HEK293 (cell line): Measurements from ENCODE around the gene AGT.

Experiments used
- CTCF ChIA-PET: fragments of 350-600 bp; formaldehyde crosslinking; extraction: SDS; loops from one replicate; lab custom pipeline; 2021; ENCODE audit warnings: antibody characterized with exemption; lab: Yijun Ruan, JAX
- POLR2A ChIA-PET: fragments of 300-600 bp; formaldehyde crosslinking; extraction: SDS; loops from one replicate; lab custom pipeline; 2020; ENCODE audit warnings: antibody characterized with exemption, inconsistent platforms; lab: Yijun Ruan, JAX
- H3K27ac ChIP-seq: fragments of 200-500 bp; sonication (Bioruptor generic); 2 replicates; pipeline ENCODE4 v1.5.1; 2014; ENCODE audit warnings: low read depth, low read length, control low read depth, inconsistent platforms; ENCODE audit errors: extremely low read depth
- H3K36me3 ChIP-seq, 2 experiments: fragments of 200-500 bp in 1 of 2; sonication (Bioruptor generic) in 1 of 2; 1 replicate in 1 of 2; 2 replicates in 1 of 2; pipeline ENCODE4 v1.5.1; 2014 to 2017; ENCODE audit warnings: inconsistent platforms in 2 of 2, low read length in 2 of 2; ENCODE audit not compliant: control insufficient read depth in 2 of 2, insufficient read depth in 1 of 2
- H3K4me1 ChIP-seq: fragments of 200-500 bp; sonication (Bioruptor generic); 2 replicates; pipeline ENCODE4 v1.5.1; 2014; ENCODE audit warnings: mild to moderate bottlenecking, low read length, inconsistent platforms; ENCODE audit not compliant: control insufficient read depth, insufficient read depth
- H3K4me3 ChIP-seq: 2 replicates; pipeline ENCODE4 v1.5.1; 2011; ENCODE audit warnings: low read depth, mild to moderate bottlenecking, control low read depth, low read length, moderate library complexity
- H3K9me3 ChIP-seq: fragments of 200-500 bp; sonication (Bioruptor generic); 2 replicates; pipeline ENCODE4 v1.5.1; 2014; ENCODE audit warnings: low read depth, low read length, inconsistent platforms; ENCODE audit not compliant: control insufficient read depth, insufficient read depth
- GLI2 ChIP-seq: fragments of 450-650 bp; formaldehyde crosslinking; IDR thresholded peaks from 2 replicates; pipeline ENCODE4; 2017; ENCODE audit warnings: missing biosample characterization, missing genetic modification characterization, low read depth, borderline replicate concordance
- HOXA7 ChIP-seq: sonication (generic); formaldehyde crosslinking; IDR thresholded peaks from 2 replicates; pipeline ENCODE4 v1.8.1; 2022; ENCODE audit warnings: missing genetic modification reagents, borderline replicate concordance
- MYNN ChIP-seq: fragments of 450-650 bp; formaldehyde crosslinking; IDR thresholded peaks from 2 replicates; pipeline ENCODE4 v1.5.1; 2016; ENCODE audit warnings: missing biosample characterization, missing genetic modification characterization, borderline replicate concordance
- ZBTB48 ChIP-seq: fragments of 450-650 bp; formaldehyde crosslinking; IDR thresholded peaks from 2 replicates; pipeline ENCODE4 v1.5.1; 2016; ENCODE audit warnings: missing biosample characterization, missing genetic modification characterization
- ZEB2 ChIP-seq: fragments of 450-650 bp; formaldehyde crosslinking; IDR thresholded peaks from 2 replicates; pipeline ENCODE4 v1.5.1; 2016; ENCODE audit warnings: missing biosample characterization, missing genetic modification characterization
- ZFP3 ChIP-seq: fragments of 450-650 bp; formaldehyde crosslinking; IDR thresholded peaks from 2 replicates; pipeline ENCODE4 v1.5.1; 2016; ENCODE audit warnings: low read depth, missing biosample characterization, missing genetic modification characterization
- ZNF121 ChIP-seq: fragments of 450-650 bp; formaldehyde crosslinking; IDR thresholded peaks from 2 replicates; pipeline ENCODE4 v1.5.1; 2016; ENCODE audit warnings: missing biosample characterization, missing genetic modification characterization
- ZNF140 ChIP-seq: fragments of 450-650 bp; formaldehyde crosslinking; IDR thresholded peaks from 2 replicates; pipeline ENCODE4 v1.5.1; 2016; ENCODE audit warnings: missing biosample characterization, missing genetic modification characterization
- ZNF174 ChIP-seq: fragments of 450-650 bp; formaldehyde crosslinking; IDR thresholded peaks from 2 replicates; pipeline ENCODE4 v1.5.0; 2017; ENCODE audit warnings: missing biosample characterization, mild to moderate bottlenecking, missing genetic modification characterization
- ZNF19 ChIP-seq: fragments of 450-650 bp; formaldehyde crosslinking; IDR thresholded peaks from 2 replicates; pipeline ENCODE4; 2016; ENCODE audit warnings: missing biosample characterization, missing genetic modification characterization, low read depth
- ZNF221 ChIP-seq: fragments of 450-650 bp; formaldehyde crosslinking; IDR thresholded peaks from 2 replicates; pipeline ENCODE4 v1.5.1; 2017; ENCODE audit warnings: missing biosample characterization, missing genetic modification characterization, borderline replicate concordance
- ZNF223 ChIP-seq: fragments of 450-650 bp; formaldehyde crosslinking; IDR thresholded peaks from 2 replicates; pipeline ENCODE4 v1.5.1; 2016; ENCODE audit warnings: missing biosample characterization, missing genetic modification characterization
- ZNF248 ChIP-seq: fragments of 450-650 bp; formaldehyde crosslinking; IDR thresholded peaks from 2 replicates; pipeline ENCODE4 v1.5.1; 2017; ENCODE audit warnings: missing biosample characterization, missing genetic modification characterization
- ZNF324 ChIP-seq: fragments of 450-650 bp; formaldehyde crosslinking; IDR thresholded peaks from 2 replicates; pipeline ENCODE4 v1.5.1; 2016; ENCODE audit warnings: missing biosample characterization, missing genetic modification characterization
- ZNF354C ChIP-seq: fragments of 450-650 bp; formaldehyde crosslinking; IDR thresholded peaks from 2 replicates; pipeline ENCODE4 v1.5.1; 2016; ENCODE audit warnings: missing biosample characterization, missing genetic modification characterization, low read depth, borderline replicate concordance
- ZNF391 ChIP-seq: fragments of 450-650 bp; formaldehyde crosslinking; IDR thresholded peaks from 2 replicates; pipeline ENCODE4 v1.5.1; 2016; ENCODE audit warnings: low read depth, missing biosample characterization, missing genetic modification characterization, borderline replicate concordance
- ZNF416 ChIP-seq: fragments of 450-650 bp; formaldehyde crosslinking; IDR thresholded peaks from 2 replicates; pipeline ENCODE4 v1.5.1; 2016; ENCODE audit warnings: missing biosample characterization, missing genetic modification characterization
- ZNF423 ChIP-seq: fragments of 450-650 bp; formaldehyde crosslinking; IDR thresholded peaks from 2 replicates; pipeline ENCODE4 v1.5.1; 2016; ENCODE audit warnings: missing biosample characterization, missing genetic modification characterization
- ZNF433 ChIP-seq: fragments of 450-650 bp; formaldehyde crosslinking; IDR thresholded peaks from 2 replicates; pipeline ENCODE4 v1.5.1; 2016; ENCODE audit warnings: missing biosample characterization, missing genetic modification characterization, low read depth
- ZNF501 ChIP-seq: fragments of 450-650 bp; formaldehyde crosslinking; IDR thresholded peaks from 2 replicates; pipeline ENCODE4 v1.5.1; 2016; ENCODE audit warnings: missing biosample characterization, missing genetic modification characterization
- ZNF521 ChIP-seq: fragments of 450-650 bp; formaldehyde crosslinking; IDR thresholded peaks from 2 replicates; pipeline ENCODE4 v1.5.1; 2017; ENCODE audit warnings: missing biosample characterization, mild to moderate bottlenecking, missing genetic modification characterization
- ZNF549 ChIP-seq: fragments of 450-650 bp; IDR thresholded peaks from 2 replicates; pipeline ENCODE4 v1.5.1; 2018; ENCODE audit warnings: missing biosample characterization, missing genetic modification characterization, mild to moderate bottlenecking, inconsistent platforms, moderate library complexity
- ZNF610 ChIP-seq: fragments of 450-650 bp; formaldehyde crosslinking; IDR thresholded peaks from 2 replicates; pipeline ENCODE4 v1.5.1; 2016; ENCODE audit warnings: missing biosample characterization, missing genetic modification characterization, borderline replicate concordance
- ZNF629 ChIP-seq: fragments of 450-650 bp; formaldehyde crosslinking; IDR thresholded peaks from 2 replicates; pipeline ENCODE4 v1.5.1; 2017; ENCODE audit warnings: missing biosample characterization, missing genetic modification characterization
- ZNF677 ChIP-seq: fragments of 450-650 bp; IDR thresholded peaks from 2 replicates; pipeline ENCODE4 v1.5.0; 2018; ENCODE audit warnings: missing biosample characterization, mild to moderate bottlenecking, missing genetic modification characterization, moderate library complexity
- ZNF707 ChIP-seq: fragments of 450-650 bp; formaldehyde crosslinking; IDR thresholded peaks from 2 replicates; pipeline ENCODE4 v1.5.1; 2016; ENCODE audit warnings: missing biosample characterization, missing genetic modification characterization
- ZNF837 ChIP-seq: fragments of 450-650 bp; formaldehyde crosslinking; IDR thresholded peaks from 2 replicates; pipeline ENCODE4 v1.5.1; 2016; ENCODE audit warnings: missing biosample characterization, missing genetic modification characterization
- TF ChIP-seq, protein P1 (sequence below): fragments of 450-650 bp; formaldehyde crosslinking; IDR thresholded peaks from 2 replicates; pipeline ENCODE4 v1.5.1; 2016; ENCODE audit warnings: missing biosample characterization, missing genetic modification characterization
- TF ChIP-seq, protein P2 (sequence below): fragments of 450-650 bp; formaldehyde crosslinking; IDR thresholded peaks from 2 replicates; pipeline ENCODE4 v1.5.1; 2016; ENCODE audit warnings: missing biosample characterization, missing genetic modification characterization
- TF ChIP-seq, protein P3 (sequence below): fragments of 450-650 bp; formaldehyde crosslinking; IDR thresholded peaks from 2 replicates; pipeline ENCODE4 v1.5.1; 2016; ENCODE audit warnings: missing biosample characterization, missing genetic modification characterization
- TF ChIP-seq, protein P4 (sequence below): fragments of 450-650 bp; formaldehyde crosslinking; IDR thresholded peaks from 2 replicates; pipeline ENCODE4 v1.5.1; 2016; ENCODE audit warnings: missing biosample characterization, missing genetic modification characterization, borderline replicate concordance
- TF ChIP-seq, protein P5 (sequence below): sonication (generic); formaldehyde crosslinking; IDR thresholded peaks from 2 replicates; pipeline ENCODE4 v1.8.1; 2022; ENCODE audit warnings: mild to moderate bottlenecking, moderate library complexity, missing genetic modification reagents

The AGT gene

DNA sequence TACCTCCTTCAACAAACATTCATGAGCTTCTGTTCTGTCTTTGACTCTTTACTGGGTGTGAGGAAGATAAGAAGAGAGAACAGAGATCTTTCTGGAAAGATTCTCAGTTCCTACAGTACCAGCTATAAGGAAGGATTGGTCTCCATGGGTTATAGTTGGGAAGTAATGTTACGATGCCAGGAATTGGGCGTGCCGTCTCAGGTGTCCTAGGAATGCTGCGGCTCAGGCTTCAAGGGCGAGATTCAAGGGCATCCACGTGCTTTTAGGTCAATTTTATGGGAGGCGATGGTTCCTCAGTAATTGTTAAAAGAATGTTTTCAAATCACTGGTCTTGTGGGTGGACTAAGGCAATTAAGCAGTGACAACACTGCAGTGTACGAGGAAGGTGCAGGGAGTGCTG lies 44.4 kb downstream of the AGT start:
- Histone ChIP-seq H3K4me1 (no peaks in the 10 kb centered on the region), H3K9me3 (no peaks in the 10 kb centered on the region)
- POLR2A ChIA-PET: no interaction called here
- TF ChIP-seq, protein P1, sequence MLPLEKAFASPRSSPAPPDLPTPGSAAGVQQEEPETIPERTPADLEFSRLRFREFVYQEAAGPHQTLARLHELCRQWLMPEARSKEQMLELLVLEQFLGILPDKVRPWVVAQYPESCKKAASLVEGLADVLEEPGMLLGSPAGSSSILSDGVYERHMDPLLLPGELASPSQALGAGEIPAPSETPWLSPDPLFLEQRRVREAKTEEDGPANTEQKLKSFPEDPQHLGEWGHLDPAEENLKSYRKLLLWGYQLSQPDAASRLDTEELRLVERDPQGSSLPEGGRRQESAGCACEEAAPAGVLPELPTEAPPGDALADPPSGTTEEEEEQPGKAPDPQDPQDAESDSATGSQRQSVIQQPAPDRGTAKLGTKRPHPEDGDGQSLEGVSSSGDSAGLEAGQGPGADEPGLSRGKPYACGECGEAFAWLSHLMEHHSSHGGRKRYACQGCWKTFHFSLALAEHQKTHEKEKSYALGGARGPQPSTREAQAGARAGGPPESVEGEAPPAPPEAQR: no peak
- TF ChIP-seq MYNN (tag by site-specific recombination): no peak
- TF ChIP-seq, protein P2, sequence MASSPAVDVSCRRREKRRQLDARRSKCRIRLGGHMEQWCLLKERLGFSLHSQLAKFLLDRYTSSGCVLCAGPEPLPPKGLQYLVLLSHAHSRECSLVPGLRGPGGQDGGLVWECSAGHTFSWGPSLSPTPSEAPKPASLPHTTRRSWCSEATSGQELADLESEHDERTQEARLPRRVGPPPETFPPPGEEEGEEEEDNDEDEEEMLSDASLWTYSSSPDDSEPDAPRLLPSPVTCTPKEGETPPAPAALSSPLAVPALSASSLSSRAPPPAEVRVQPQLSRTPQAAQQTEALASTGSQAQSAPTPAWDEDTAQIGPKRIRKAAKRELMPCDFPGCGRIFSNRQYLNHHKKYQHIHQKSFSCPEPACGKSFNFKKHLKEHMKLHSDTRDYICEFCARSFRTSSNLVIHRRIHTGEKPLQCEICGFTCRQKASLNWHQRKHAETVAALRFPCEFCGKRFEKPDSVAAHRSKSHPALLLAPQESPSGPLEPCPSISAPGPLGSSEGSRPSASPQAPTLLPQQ (tag by site-specific recombination): no peak
- TF ChIP-seq ZNF677: no peak
- no peak for TF ChIP-seq ZNF221 (tag by site-specific recombination)
- no peak for TF ChIP-seq ZNF549 (tag by site-specific recombination)
- TF ChIP-seq ZNF354C (tag by site-specific recombination): no peak
- TF ChIP-seq ZNF521 (tag by site-specific recombination): no peak
- TF ChIP-seq ZNF391 (tag by site-specific recombination): no peak
- TF ChIP-seq ZNF501 (tag by site-specific recombination): no peak
- TF ChIP-seq ZEB2: no peak
- TF ChIP-seq ZNF19 (tag by site-specific recombination): no peak
- TF ChIP-seq ZNF707 (tag by site-specific recombination): no peak
- TF ChIP-seq ZNF416 (tag by site-specific recombination): no peak
- TF ChIP-seq ZNF423 (tag by site-specific recombination): no peak
- TF ChIP-seq, protein P3, sequence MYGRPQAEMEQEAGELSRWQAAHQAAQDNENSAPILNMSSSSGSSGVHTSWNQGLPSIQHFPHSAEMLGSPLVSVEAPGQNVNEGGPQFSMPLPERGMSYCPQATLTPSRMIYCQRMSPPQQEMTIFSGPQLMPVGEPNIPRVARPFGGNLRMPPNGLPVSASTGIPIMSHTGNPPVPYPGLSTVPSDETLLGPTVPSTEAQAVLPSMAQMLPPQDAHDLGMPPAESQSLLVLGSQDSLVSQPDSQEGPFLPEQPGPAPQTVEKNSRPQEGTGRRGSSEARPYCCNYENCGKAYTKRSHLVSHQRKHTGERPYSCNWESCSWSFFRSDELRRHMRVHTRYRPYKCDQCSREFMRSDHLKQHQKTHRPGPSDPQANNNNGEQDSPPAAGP (tag by site-specific recombination): no peak
- TF ChIP-seq ZNF433: no peak
- TF ChIP-seq ZNF140 (tag by site-specific recombination): no peak
- TF ChIP-seq, all 188 proteins: peak for 0
- Histone ChIP-seq H3K4me3 (no peak overlapping the region), H3K36me3 (peaks cover 53 to 91% of the 10 kb centered on the region in 2 experiments), H3K27ac (no peak overlapping the region)
- CTCF ChIA-PET: interaction anchor here (0.7 to 1.0 kb wide), 2 partner anchors 53 to 66 kb away, joined by 3 read pairs; no protein-coding TSS in a partner anchor

DNA sequence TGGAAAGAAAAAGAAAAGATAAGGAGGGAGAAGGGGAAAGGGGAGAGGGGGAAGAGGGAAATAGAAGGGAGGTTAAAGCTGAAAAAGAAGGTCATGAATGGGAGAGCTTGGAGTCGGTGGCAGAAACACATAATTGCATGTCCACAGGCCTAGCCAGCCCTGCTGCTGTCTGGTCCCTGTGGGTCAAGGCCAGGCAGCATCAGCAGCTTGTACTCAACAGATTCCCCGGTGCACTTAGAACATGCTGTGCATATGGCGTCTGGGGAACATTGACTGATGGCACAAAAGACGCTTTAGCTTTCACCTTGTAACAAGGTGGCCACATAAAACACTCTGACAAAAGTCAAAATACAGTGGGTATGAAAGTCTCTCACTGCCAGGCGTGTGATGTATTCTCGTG lies 45.7 kb downstream of the AGT start:
- Histone ChIP-seq H3K9me3 (no peaks in the 10 kb centered on the region), H3K36me3 (peaks cover 59 to 89% of the 10 kb centered on the region in 2 experiments), H3K27ac (no peak overlapping the region), H3K4me3 (no peak overlapping the region), H3K4me1 (no peaks in the 10 kb centered on the region)
- CTCF ChIA-PET: interaction anchor here (0.6 to 1.2 kb wide), 3 partner anchors 19 to 434 kb away, joined by 3 to 4 read pairs (median 3); partner anchors contain the start of gene AGT
- POLR2A ChIA-PET: no interaction called here
- TF ChIP-seq ZNF223 (tag by site-specific recombination): no peak
- TF ChIP-seq ZNF610 (tag by site-specific recombination): no peak
- no peak for TF ChIP-seq ZNF248 (tag by site-specific recombination)
- no peak for TF ChIP-seq ZFP3 (tag by site-specific recombination)
- no peak for TF ChIP-seq HOXA7 (CRISPR knock-in tag)
- TF ChIP-seq ZNF121: no peak
- TF ChIP-seq, protein P4, sequence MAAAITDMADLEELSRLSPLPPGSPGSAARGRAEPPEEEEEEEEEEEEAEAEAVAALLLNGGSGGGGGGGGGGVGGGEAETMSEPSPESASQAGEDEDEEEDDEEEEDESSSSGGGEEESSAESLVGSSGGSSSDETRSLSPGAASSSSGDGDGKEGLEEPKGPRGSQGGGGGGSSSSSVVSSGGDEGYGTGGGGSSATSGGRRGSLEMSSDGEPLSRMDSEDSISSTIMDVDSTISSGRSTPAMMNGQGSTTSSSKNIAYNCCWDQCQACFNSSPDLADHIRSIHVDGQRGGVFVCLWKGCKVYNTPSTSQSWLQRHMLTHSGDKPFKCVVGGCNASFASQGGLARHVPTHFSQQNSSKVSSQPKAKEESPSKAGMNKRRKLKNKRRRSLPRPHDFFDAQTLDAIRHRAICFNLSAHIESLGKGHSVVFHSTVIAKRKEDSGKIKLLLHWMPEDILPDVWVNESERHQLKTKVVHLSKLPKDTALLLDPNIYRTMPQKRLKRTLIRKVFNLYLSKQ: no peak
- TF ChIP-seq ZNF174 (tag by site-specific recombination): no peak
- no peak for TF ChIP-seq ZBTB48
- no peak for TF ChIP-seq ZNF324 (tag by site-specific recombination)
- TF ChIP-seq, protein P5, sequence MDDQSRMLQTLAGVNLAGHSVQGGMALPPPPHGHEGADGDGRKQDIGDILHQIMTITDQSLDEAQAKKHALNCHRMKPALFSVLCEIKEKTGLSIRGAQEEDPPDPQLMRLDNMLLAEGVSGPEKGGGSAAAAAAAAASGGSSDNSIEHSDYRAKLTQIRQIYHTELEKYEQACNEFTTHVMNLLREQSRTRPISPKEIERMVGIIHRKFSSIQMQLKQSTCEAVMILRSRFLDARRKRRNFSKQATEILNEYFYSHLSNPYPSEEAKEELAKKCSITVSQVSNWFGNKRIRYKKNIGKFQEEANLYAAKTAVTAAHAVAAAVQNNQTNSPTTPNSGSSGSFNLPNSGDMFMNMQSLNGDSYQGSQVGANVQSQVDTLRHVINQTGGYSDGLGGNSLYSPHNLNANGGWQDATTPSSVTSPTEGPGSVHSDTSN (CRISPR knock-in tag): no peak
- no peak for TF ChIP-seq ZNF629 (tag by site-specific recombination)
- no peak for TF ChIP-seq ZNF837
- TF ChIP-seq ZNF677: no peak
- no peak for TF ChIP-seq ZNF19 (tag by site-specific recombination)
- TF ChIP-seq GLI2 (tag by site-specific recombination): no peak
